K562 (cell line): ENCODE data around the gene TNFRSF13B. TPM values are rescaled to one million over a fixed set of nuclear protein-coding genes. Genes with fewer than 3 reads are reported as not detected.

ENCODE experiments used
- ATAC-seq: fragments of 200-7000 bp; cut with Tn5 transposase; 3 replicates; pipeline ENCODE4 v1.9.1; 2020; ENCODE audit warnings: moderate library complexity
- BruUV-seq: library from RNA; stranded (reverse); fragments of 400-500 nt; replicated peaks from 2 replicates; lab custom pipeline; 2021; lab: Mats Ljungman, UMichigan
- CTCF ChIA-PET: fragments of 300-600 bp; formaldehyde crosslinking; extraction: SDS; loops from one replicate; lab custom pipeline; 2021; ENCODE audit warnings: low intra/inter-chr PET ratio; lab: Yijun Ruan, JAX
- POLR2A ChIA-PET: fragments of 300-600, 350-650 bp; sonication (Branson Sonifier 250); formaldehyde crosslinking; extraction: SDS; loops from one replicate; lab custom pipeline; 2021; ENCODE audit warnings: antibody characterized with exemption, inconsistent platforms; lab: Yijun Ruan, JAX
- DNase-seq, 4 experiments: peaks; one replicate each; pipeline versions ENCODE4 v3.0.0 to v3.0.0-alpha.2; 2011 to 2018; ENCODE audit warnings: low spot score in 3 of 4, mixed read lengths in 3 of 4; ENCODE audit errors: extremely low read depth in 1 of 4
- FAIRE-seq: peaks from 2 replicates; lab custom pipeline; 2011; peaks lifted over from hg19 to GRCh38; lab: Jason Lieb, UNC
- H2AFZ ChIP-seq: 2 replicates; pipeline ENCODE4 v1.6.0; 2011; ENCODE audit warnings: low read depth, low read length, control low read depth, inconsistent platforms
- H3K27ac ChIP-seq: fragments of 200-600 bp; 3 replicates; pipeline ENCODE4 v1.8.0; 2011; ENCODE audit warnings: low read depth, mild to moderate bottlenecking, control low read depth, inconsistent platforms, low read length, moderate library complexity, mixed read lengths; ENCODE audit errors: extremely low read depth
- H3K27me3 ChIP-seq, 2 experiments: fragments of 300-600 bp in 1 of 2; 2 replicates in 1 of 2; 3 replicates in 1 of 2; pipeline versions ENCODE4 v1.6.0 to v1.8.0; 2011; ENCODE audit warnings: inconsistent platforms in 2 of 2, low read length in 2 of 2, mild to moderate bottlenecking in 1 of 2, mixed read lengths in 1 of 2, moderate library complexity in 1 of 2; ENCODE audit not compliant: control insufficient read depth in 2 of 2, insufficient read depth in 2 of 2
- H3K36me3 ChIP-seq: fragments of 300-600 bp; 3 replicates; pipeline ENCODE4 v1.8.0; 2011; ENCODE audit warnings: mild to moderate bottlenecking, low read length, inconsistent platforms; ENCODE audit not compliant: control insufficient read depth, insufficient read depth
- H3K4me1 ChIP-seq, 2 experiments: fragments of 200-600 bp in 1 of 2; replicated peaks in 1 of 2; 2 replicates in 1 of 2; 3 replicates in 1 of 2; pipeline versions ENCODE4 v1.5.1 to v1.8.0; 2011; ENCODE audit warnings: inconsistent platforms in 2 of 2, low read length in 2 of 2, mild to moderate bottlenecking in 1 of 2, mixed read lengths in 1 of 2, moderate library complexity in 1 of 2; ENCODE audit not compliant: control insufficient read depth in 2 of 2, insufficient read depth in 2 of 2
- H3K4me2 ChIP-seq: 2 replicates; pipeline ENCODE4 v1.6.1; 2011; ENCODE audit warnings: low read length, control low read depth, inconsistent platforms, mixed read lengths; ENCODE audit not compliant: insufficient read depth
- H3K4me3 ChIP-seq: fragments of 200-600 bp; sonication (generic), shearing (Covaris generic); 2 replicates; pipeline ENCODE4 v1.5.1; 2016; ENCODE audit warnings: control low read depth, inconsistent platforms
- H3K79me2 ChIP-seq: fragments of 200-600 bp; 3 replicates; pipeline ENCODE4 v1.8.0; 2011; ENCODE audit warnings: low read length, inconsistent platforms; ENCODE audit not compliant: control insufficient read depth, insufficient read depth
- H3K9ac ChIP-seq, 2 experiments: 2 replicates each; pipeline versions ENCODE4 v1.6.0 to v1.6.1; 2011; ENCODE audit warnings: low read depth in 2 of 2, low read length in 2 of 2, control low read depth in 1 of 2, inconsistent platforms in 1 of 2, mild to moderate bottlenecking in 1 of 2, mixed read lengths in 1 of 2; ENCODE audit not compliant: insufficient read depth in 1 of 2
- H3K9me1 ChIP-seq: one replicate; pipeline ENCODE4 v1.6.0; 2011; ENCODE audit warnings: inconsistent platforms, mild to moderate bottlenecking, low read length, moderate library complexity; ENCODE audit not compliant: control insufficient read depth, insufficient read depth
- H3K9me3 ChIP-seq: replicated peaks from 2 replicates; pipeline ENCODE4 v1.5.1; 2011; ENCODE audit warnings: low read depth, low read length, inconsistent platforms; ENCODE audit not compliant: control insufficient read depth, insufficient read depth
- H4K20me1 ChIP-seq: replicated peaks from 2 replicates; pipeline ENCODE4 v1.6.1; 2011; ENCODE audit warnings: low read length, inconsistent platforms, mixed read lengths; ENCODE audit not compliant: control insufficient read depth, insufficient read depth
- ATF6 ChIP-seq: sonication (generic); formaldehyde crosslinking; IDR thresholded peaks from 2 replicates; pipeline ENCODE4 v1.4.0; 2020; ENCODE audit warnings: mild to moderate bottlenecking, missing genetic modification reagents
- BDP1 ChIP-seq: IDR thresholded peaks from 3 replicates; pipeline ENCODE4 v1.6.1; 2011; ENCODE audit not compliant: insufficient read length, insufficient read depth
- CTBP1 ChIP-seq: fragments of 450-650 bp; IDR thresholded peaks from 2 replicates; pipeline ENCODE4 v1.6.1; 2016; ENCODE audit warnings: borderline replicate concordance
- GATAD2B ChIP-seq: fragments of 450-650 bp; IDR thresholded peaks from 2 replicates; pipeline ENCODE4 v1.6.1; 2017; ENCODE audit warnings: mild to moderate bottlenecking, borderline replicate concordance
- GTF2A2 ChIP-seq: IDR thresholded peaks from 2 replicates; pipeline ENCODE4 v1.6.1; 2016; ENCODE audit warnings: mild to moderate bottlenecking, missing genetic modification characterization, missing compliant biosample characterization
- HDAC6 ChIP-seq: IDR thresholded peaks from 2 replicates; pipeline ENCODE4 v1.6.1; 2012; ENCODE audit warnings: low read depth, mild to moderate bottlenecking, control low read depth, inconsistent platforms, low read length, moderate library complexity
- NELFE ChIP-seq: IDR thresholded peaks from 2 replicates; pipeline ENCODE4 v1.6.1; 2011; ENCODE audit warnings: mild to moderate bottlenecking; ENCODE audit not compliant: insufficient read depth, insufficient read length
- PCBP2 ChIP-seq: fragments of 200-400 bp; formaldehyde crosslinking; IDR thresholded peaks from 2 replicates; pipeline ENCODE4 v1.6.1; 2018; ENCODE audit warnings: low read length, low read depth, mild to moderate bottlenecking, moderate library complexity; ENCODE audit not compliant: poor library complexity, severe bottlenecking
- PHB ChIP-seq: fragments of 250-450 bp; sonication (Bioruptor Pico); IDR thresholded peaks from 2 replicates; pipeline ENCODE4 v1.5.0; 2021
- PML ChIP-seq: IDR thresholded peaks from 2 replicates; pipeline ENCODE4 v1.6.1; 2012; ENCODE audit warnings: low read length, inconsistent platforms
- POLR2AphosphoS2 ChIP-seq: IDR thresholded peaks from 2 replicates; pipeline ENCODE4 v1.6.1; 2012; ENCODE audit warnings: low read length, improper control_type of control experiment
- RAD21 ChIP-seq, 2 experiments: fragments of 250-450 bp in 1 of 2; fragments of 450-650 bp in 1 of 2; sonication (Bioruptor Pico) in 1 of 2; formaldehyde crosslinking in 1 of 2; IDR thresholded peaks in 1 of 2; conservative IDR thresholded peaks in 1 of 2; 2 replicates each; pipeline versions ENCODE4 v1.4.0 to v1.8.0; 2020 to 2022; ENCODE audit warnings: mild to moderate bottlenecking in 2 of 2, moderate library complexity in 1 of 2
- THAP7 ChIP-seq: fragments of 250-450 bp; sonication (Bioruptor Pico); IDR thresholded peaks from 2 replicates; pipeline ENCODE4 v1.5.0; 2021
- ZNF124 ChIP-seq: sonication (generic); formaldehyde crosslinking; IDR thresholded peaks from 2 replicates; pipeline ENCODE4 v1.8.1; 2022; ENCODE audit warnings: missing genetic modification reagents
- ZNF583 ChIP-seq: fragments of 250-450 bp; sonication (Bioruptor Pico); IDR thresholded peaks from 2 replicates; pipeline ENCODE4 v1.4.0; 2020
- ZNF639 ChIP-seq, 2 experiments: fragments of 200-800 bp in 1 of 2; sonication (Bioruptor generic) in 1 of 2; sonication (generic) in 1 of 2; formaldehyde crosslinking in 1 of 2; IDR thresholded peaks in 1 of 2; conservative IDR thresholded peaks in 1 of 2; 2 replicates each; pipeline versions ENCODE4 v1.5.0 to v1.6.1; 2016 to 2020; ENCODE audit warnings: missing compliant biosample characterization in 1 of 2, missing genetic modification characterization in 1 of 2, missing genetic modification reagents in 1 of 2
- WGBS: fragments of 100-300 bp; shearing (Covaris generic); methylation state at CpG from one replicate; pipeline ENCODE4 v1.1.6; 2016; ENCODE audit warnings: low coverage, mixed read lengths; ENCODE audit not compliant: insufficient coverage; ENCODE audit errors: missing lambda C conversion rate; 5-methylcytosine and 5-hydroxymethylcytosine counted together
- in situ Hi-C: fragments of 300-500 bp; cut with MboI; formaldehyde crosslinking; loops from 4 replicates; pipeline ENCODE4 v1.15.0; 2018; ENCODE audit warnings: inconsistent platforms, mixed read lengths
- intact Hi-C: fragments of 100-400 bp; cut with micrococcal nuclease; formaldehyde crosslinking; loops from 2 replicates; pipeline ENCODE4 v1.14.2; 2022
- polyA plus RNA-seq, 8 experiments: library from polyadenylated mRNA; depleted of rRNA in 4 of 8; stranded (reverse) in 5 of 8; unstranded in 3 of 8; fragments of >200 nt; fragmentation: Nextera tagmentation in 2 of 8; fragmentation: Illumina TruSeq in 1 of 8; extraction: Ambion mirVana in 2 of 8; extraction: Trizol in 1 of 8; gene quantifications; 2 replicates each; pipeline versions ENCODE4 v1.2.1 to v1.2.3, GENCODE V29; 2011 to 2014; ENCODE audit warnings: inconsistent platforms in 1 of 8, missing spikeins in 1 of 8
- total RNA-seq, 7 experiments: library from RNA; depleted of rRNA in 6 of 7; stranded (reverse); fragments of >200 nt in 6 of 7; fragmentation: Illumina TruSeq in 2 of 7; extraction: Trizol in 2 of 7; gene quantifications; 2 replicates each; pipeline versions ENCODE4 v1.2.1 to v1.2.3, GENCODE V29; 2011 to 2021; ENCODE audit warnings: low replicate concordance in 1 of 7
- TF ChIP-seq, protein P1 (sequence below): fragments of 250-450 bp; sonication (Bioruptor Pico); IDR thresholded peaks from 2 replicates; pipeline ENCODE4 v1.9.0; 2021; ENCODE audit warnings: mild to moderate bottlenecking
- TF ChIP-seq, protein P2 (sequence below): conservative IDR thresholded peaks from 2 replicates; pipeline ENCODE4 v1.6.1; 2011; ENCODE audit warnings: low read depth, mild to moderate bottlenecking, low read length; ENCODE audit not compliant: control insufficient read depth

Gene TNFRSF13B
- total and polyA plus RNA-seq, 9 of the 15 experiments (the other 6 are each of a cell fraction or from before 2014, with no cell fraction given): not detected

- Histone ChIP-seq H3K4me2 (no peak overlapping the region), H3K4me1 (no peaks in the 10 kb centered on the region; a peak in 1 of 5 replicates), H3K9ac (no peak overlapping the region), H3K9me1 (no peaks in the 10 kb centered on the region), H4K20me1 (no peaks in the 10 kb centered on the region), H3K4me3 (no peak overlapping the region), H2AFZ (no peak overlapping the region), H3K27ac (no peak overlapping the region), H3K9me3 (no peaks in the 10 kb centered on the region), H3K36me3 (no peaks in the 10 kb centered on the region), H3K79me2 (no peaks in the 10 kb centered on the region), H3K27me3 (peaks cover 0 to 71% of the 10 kb centered on the region in 2 experiments; a peak in 2 of 5 replicates)
- ChIA-PET POLR2A (interaction anchor here (0.7 to 0.9 kb wide), 2 partner anchors 10 to 14 kb away, joined by 3 read pairs; no protein-coding TSS in a partner anchor), CTCF (no interaction called here)
- DNase-seq (no peak), FAIRE-seq (no peak), ATAC-seq (no peak)
- WGBS: 4% methylated on average over 10 of the region's 10 CpGs
- intact Hi-C loops (no loop called here), in situ Hi-C loops (no loop called here)
- no TSS peak for BruUV-seq
- no peak for TF ChIP-seq PML
- no peak for TF ChIP-seq CTBP1
- TF ChIP-seq, protein P1, sequence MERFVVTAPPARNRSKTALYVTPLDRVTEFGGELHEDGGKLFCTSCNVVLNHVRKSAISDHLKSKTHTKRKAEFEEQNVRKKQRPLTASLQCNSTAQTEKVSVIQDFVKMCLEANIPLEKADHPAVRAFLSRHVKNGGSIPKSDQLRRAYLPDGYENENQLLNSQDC: no peak
- TF ChIP-seq ZNF583: no peak
- TF ChIP-seq GTF2A2 (tag): no peak
- TF ChIP-seq POLR2AphosphoS2: no peak
- no peak for TF ChIP-seq RAD21 (CRISPR knock-in tag; conservative IDR thresholded peaks at IDR 0.05 in 1 of 2, IDR thresholded peaks at IDR 0.05 in 1 of 2)
- TF ChIP-seq PHB (CRISPR knock-in tag): no peak
- no peak for TF ChIP-seq BDP1
- no peak for TF ChIP-seq ATF6
- TF ChIP-seq PCBP2: no peak
- TF ChIP-seq ZNF124 (CRISPR knock-in tag): no peak
- TF ChIP-seq THAP7: no peak
- no peak for TF ChIP-seq GATAD2B
- TF ChIP-seq, protein P2, sequence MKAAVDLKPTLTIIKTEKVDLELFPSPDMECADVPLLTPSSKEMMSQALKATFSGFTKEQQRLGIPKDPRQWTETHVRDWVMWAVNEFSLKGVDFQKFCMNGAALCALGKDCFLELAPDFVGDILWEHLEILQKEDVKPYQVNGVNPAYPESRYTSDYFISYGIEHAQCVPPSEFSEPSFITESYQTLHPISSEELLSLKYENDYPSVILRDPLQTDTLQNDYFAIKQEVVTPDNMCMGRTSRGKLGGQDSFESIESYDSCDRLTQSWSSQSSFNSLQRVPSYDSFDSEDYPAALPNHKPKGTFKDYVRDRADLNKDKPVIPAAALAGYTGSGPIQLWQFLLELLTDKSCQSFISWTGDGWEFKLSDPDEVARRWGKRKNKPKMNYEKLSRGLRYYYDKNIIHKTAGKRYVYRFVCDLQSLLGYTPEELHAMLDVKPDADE: no peak
- TF ChIP-seq NELFE: no peak
- no peak for TF ChIP-seq HDAC6
- TF ChIP-seq ZNF639 (CRISPR knock-in tag; conservative IDR thresholded peaks at IDR 0.05 in 1 of 2, IDR thresholded peaks at IDR 0.05 in 1 of 2): no peak
Observed at GRCh38 chr17:16938031-16938430, 33.9 kb downstream of the TNFRSF13B start.
